ENCODE data around the gene SCG2.

DNA sequence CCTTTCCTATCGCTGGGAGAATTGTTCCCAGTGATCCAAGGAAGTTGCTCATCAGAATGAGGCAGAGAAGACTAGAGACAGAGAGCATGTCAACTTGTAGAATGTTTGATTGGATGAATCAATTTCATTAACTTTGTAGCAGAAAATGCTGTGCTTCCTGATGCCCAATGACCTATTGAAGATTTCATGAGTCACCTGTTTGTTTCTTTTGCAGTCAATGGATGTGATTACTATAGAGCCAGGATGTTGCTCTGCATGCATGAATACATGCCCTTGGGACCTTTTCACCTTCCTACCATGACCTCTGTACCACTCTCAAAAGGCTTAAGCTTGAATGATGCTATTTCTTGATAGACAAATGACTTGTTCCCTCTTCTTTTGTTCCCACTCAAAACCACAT lies 23.3 kb downstream of the SCG2 start:
- TF ChIP-seq CTCF (IDR thresholded peaks at IDR 0.05; ENCODE audit: low read length), result no peak
- no peak for TF ChIP-seq EZH2 (IDR thresholded peaks at IDR 0.05; ENCODE audit: borderline replicate concordance, low read length)
